Heart left ventricle (tissue), 16 donors: ENCODE measurements around the gene PPP1R26. TPM values are rescaled to one million over a fixed set of nuclear protein-coding genes. Genes with fewer than 3 reads are reported as not detected.

Source experiments
- ATAC-seq, 4 donors: fragments of 200-7000 bp; cut with Tn5 transposase; one replicate each; pipeline ENCODE4 v1.9.1; 2020 to 2022; ENCODE audit warnings: moderate library complexity in 4 of 4, mild to moderate bottlenecking in 3 of 4, moderate number of reproducible peaks in 1 of 4
- DNase-seq, 5 donors: peaks; one replicate each; pipeline ENCODE4 v3.0.0-alpha.2; 2020
- H3K27ac ChIP-seq, 12 donors: fragments of 200-600 bp; sonication (generic) in 4 of 12; one replicate each; pipeline versions ENCODE4 v1.5.0 to v1.8.0; 2016 to 2022; ENCODE audit warnings: mild to moderate bottlenecking in 2 of 12
- H3K27me3 ChIP-seq, 9 donors: fragments of 200-600 bp; sonication (generic) in 2 of 9; one replicate each; pipeline versions ENCODE4 v1.5.1 to v1.8.0; 2016 to 2022; ENCODE audit warnings: mild to moderate bottlenecking in 3 of 9
- H3K36me3 ChIP-seq, 9 donors: fragments of 200-600 bp; sonication (generic) in 2 of 9; one replicate each; pipeline versions ENCODE4 v1.5.0 to v1.8.0; 2018 to 2022; ENCODE audit warnings: mild to moderate bottlenecking in 2 of 9
- H3K4me1 ChIP-seq, 12 donors: fragments of 200-600 bp; sonication (generic) in 4 of 12; one replicate each; pipeline versions ENCODE4 v1.5.0 to v1.8.0; 2016 to 2022; ENCODE audit warnings: mild to moderate bottlenecking in 3 of 12
- H3K4me3 ChIP-seq, 12 donors: fragments of 200-600 bp; sonication (generic) in 4 of 12; one replicate each; pipeline versions ENCODE4 v1.5.0 to v1.8.0; 2017 to 2022; ENCODE audit warnings: mild to moderate bottlenecking in 9 of 12, moderate library complexity in 4 of 12
- H3K9me3 ChIP-seq, 12 donors: fragments of 200-600 bp; sonication (generic) in 4 of 12; one replicate each; pipeline versions ENCODE4 v1.5.0 to v1.8.0; 2016 to 2022; ENCODE audit warnings: mild to moderate bottlenecking in 1 of 12
- POLR2A ChIP-seq, 2 donors: fragments of 450-650 bp; IDR thresholded peaks; one replicate each; pipeline ENCODE4 v1.6.1; 2017; ENCODE audit warnings: antibody characterized with exemption in 2 of 2, mild to moderate bottlenecking in 2 of 2, moderate library complexity in 2 of 2
- WGBS, 4 donors: extraction: QIAGEN DNeasy Blood & Tissue Kit in 2 of 4; methylation state at CpG; one replicate each; pipeline versions ENCODE4 v1.1.5 to v1.1.7; 2013 to 2018; 5-methylcytosine and 5-hydroxymethylcytosine counted together
- intact Hi-C, 10 donors: fragments of 100-400 bp; cut with DNase I; formaldehyde crosslinking; loops; one replicate each; pipeline versions ENCODE4 v1.11.1 to v1.14.2; 2022
- polyA plus RNA-seq, 2 donors: library from polyadenylated mRNA; stranded (reverse); fragments of 200-250 nt; gene quantifications; one replicate each; pipeline ENCODE4 v1.2.3, GENCODE V29; 2013
- total RNA-seq, 9 donors: library from RNA; depleted of rRNA in 2 of 9; stranded (reverse); fragments of >200 nt in 2 of 9; fragmentation: NEBNext Ultra II Directional in 3 of 9; extraction: Animal tissue kit (Norgen Biotek cat#: 25700) in 3 of 9; gene quantifications; one replicate each; pipeline versions ENCODE4 v1.1.0 to v1.2.4, GENCODE V29; 2016 to 2023
- TF ChIP-seq, protein P1 (sequence below), 12 donors: fragments of 200-600 bp; sonication (generic) in 4 of 12; IDR thresholded peaks; one replicate each; pipeline versions ENCODE4 v1.5.0 to v1.8.0; 2018 to 2022; ENCODE audit warnings: antibody characterized with exemption in 12 of 12, mild to moderate bottlenecking in 5 of 12
- donor health status: ischemic (EF 13 %, LVEDD 7.1; RV severe dilation, severe dysfunction).
- donor health status: healthy with polysubstance abuse.
- donor health status: DM: no; HTN: yes; CAD: no.
- donor health status: DM: no; HTN: no; CAD: no.
- donor health status: ischemic (EF 25% LVEDD 6.9; RV normal size, moderate dysfunction).
- donor health status: ischemic (EF 25% LVEDD 5.7; RV mildly dilated, moderate dysfunction).
- donor health status: healthy.
- donor health status: DM: yes; HTN: yes; CAD: no.
- donor health status: ischemic (EF 35%, LVEDD 5.7; RV mildly dilated, moderate dysfunction).
- donor health status: nonischemic (EF 11% LVEDD 7.7; RV severe dilation, severe dysfunction).
- donor health status: DM: yes; HTN: yes; CAD: no.
- donor health status: PGD.
- donor health status: ischemic (EF 29% LVEDD 5.4; RV normal size, mild dysfunction).
- donor health status: nonischemic (EF 23%, LVEDD 6.1; RV moderate dilation, normal function).

The PPP1R26 gene
- total and polyA plus RNA-seq, 11 donors, result 13.2 to 30.1 (median 19.3) TPM

DNA sequence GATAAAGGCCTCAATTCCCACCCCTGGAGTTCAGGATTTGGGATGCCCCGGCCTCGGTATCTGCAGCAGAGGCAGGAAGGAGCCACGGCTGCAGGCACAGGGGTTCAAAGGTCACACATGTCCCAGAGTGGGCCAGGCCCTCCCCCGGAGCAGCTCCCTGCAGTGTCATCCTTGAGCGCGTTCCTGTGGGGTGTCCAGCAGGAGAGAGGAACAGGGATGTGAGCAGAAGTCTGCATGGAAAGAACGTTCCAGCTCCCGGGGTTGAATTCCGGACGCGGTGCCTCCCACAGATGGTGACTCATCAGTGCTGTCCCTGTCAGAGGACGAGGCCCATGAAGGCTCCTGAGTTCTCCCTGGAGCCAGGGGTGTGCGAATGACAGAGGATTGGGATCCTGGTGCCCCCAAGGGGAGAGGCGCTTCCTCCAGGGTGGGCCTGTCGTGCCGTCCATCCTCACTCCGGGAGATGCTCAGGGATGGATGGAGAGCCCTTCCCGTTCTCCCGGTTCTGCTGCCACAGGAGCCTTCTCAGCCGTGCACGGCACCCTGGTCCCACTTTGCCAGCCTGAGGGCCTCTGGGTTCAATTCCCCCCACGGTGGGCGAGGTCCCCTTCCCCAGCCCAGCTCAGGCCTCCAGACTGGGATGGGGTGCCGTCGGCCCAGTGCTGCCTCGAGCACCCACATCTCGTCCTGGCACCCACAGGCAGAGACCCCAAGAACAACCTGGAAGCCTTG lies 44.7 kb downstream of the PPP1R26 start:
- TF ChIP-seq POLR2A (IDR thresholded peaks at IDR 0.05), result no peak
- TF ChIP-seq, protein P1, sequence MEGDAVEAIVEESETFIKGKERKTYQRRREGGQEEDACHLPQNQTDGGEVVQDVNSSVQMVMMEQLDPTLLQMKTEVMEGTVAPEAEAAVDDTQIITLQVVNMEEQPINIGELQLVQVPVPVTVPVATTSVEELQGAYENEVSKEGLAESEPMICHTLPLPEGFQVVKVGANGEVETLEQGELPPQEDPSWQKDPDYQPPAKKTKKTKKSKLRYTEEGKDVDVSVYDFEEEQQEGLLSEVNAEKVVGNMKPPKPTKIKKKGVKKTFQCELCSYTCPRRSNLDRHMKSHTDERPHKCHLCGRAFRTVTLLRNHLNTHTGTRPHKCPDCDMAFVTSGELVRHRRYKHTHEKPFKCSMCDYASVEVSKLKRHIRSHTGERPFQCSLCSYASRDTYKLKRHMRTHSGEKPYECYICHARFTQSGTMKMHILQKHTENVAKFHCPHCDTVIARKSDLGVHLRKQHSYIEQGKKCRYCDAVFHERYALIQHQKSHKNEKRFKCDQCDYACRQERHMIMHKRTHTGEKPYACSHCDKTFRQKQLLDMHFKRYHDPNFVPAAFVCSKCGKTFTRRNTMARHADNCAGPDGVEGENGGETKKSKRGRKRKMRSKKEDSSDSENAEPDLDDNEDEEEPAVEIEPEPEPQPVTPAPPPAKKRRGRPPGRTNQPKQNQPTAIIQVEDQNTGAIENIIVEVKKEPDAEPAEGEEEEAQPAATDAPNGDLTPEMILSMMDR (IDR thresholded peaks at IDR 0.05), result no peak
- no peaks in the 10 kb centered on the region for H3K9me3 ChIP-seq
- no peaks in the 10 kb centered on the region for H3K36me3 ChIP-seq
- H3K27ac ChIP-seq, result no peak overlapping the region
- ATAC-seq, result peak in 3 of 4 donors; percentile 5 to 45 (median 23)
- intact Hi-C loops, result loop anchor here in 1 of 10 donors (2.0 kb wide), 1 partner anchor 35 kb away; no protein-coding TSS in a partner anchor
- no peaks in the 10 kb centered on the region for H3K4me1 ChIP-seq
- 45 to 70% (median 59%) methylated on average over 11 to 27 of the region's 27 CpGs for WGBS, 4 donors
- DNase-seq, result peak in 1 of 5 donors; percentile 60
- H3K4me3 ChIP-seq, result no peak overlapping the region
- peaks cover 0 to 25% (median 3%) of the 10 kb centered on the region in 9 donors for H3K27me3 ChIP-seq

DNA sequence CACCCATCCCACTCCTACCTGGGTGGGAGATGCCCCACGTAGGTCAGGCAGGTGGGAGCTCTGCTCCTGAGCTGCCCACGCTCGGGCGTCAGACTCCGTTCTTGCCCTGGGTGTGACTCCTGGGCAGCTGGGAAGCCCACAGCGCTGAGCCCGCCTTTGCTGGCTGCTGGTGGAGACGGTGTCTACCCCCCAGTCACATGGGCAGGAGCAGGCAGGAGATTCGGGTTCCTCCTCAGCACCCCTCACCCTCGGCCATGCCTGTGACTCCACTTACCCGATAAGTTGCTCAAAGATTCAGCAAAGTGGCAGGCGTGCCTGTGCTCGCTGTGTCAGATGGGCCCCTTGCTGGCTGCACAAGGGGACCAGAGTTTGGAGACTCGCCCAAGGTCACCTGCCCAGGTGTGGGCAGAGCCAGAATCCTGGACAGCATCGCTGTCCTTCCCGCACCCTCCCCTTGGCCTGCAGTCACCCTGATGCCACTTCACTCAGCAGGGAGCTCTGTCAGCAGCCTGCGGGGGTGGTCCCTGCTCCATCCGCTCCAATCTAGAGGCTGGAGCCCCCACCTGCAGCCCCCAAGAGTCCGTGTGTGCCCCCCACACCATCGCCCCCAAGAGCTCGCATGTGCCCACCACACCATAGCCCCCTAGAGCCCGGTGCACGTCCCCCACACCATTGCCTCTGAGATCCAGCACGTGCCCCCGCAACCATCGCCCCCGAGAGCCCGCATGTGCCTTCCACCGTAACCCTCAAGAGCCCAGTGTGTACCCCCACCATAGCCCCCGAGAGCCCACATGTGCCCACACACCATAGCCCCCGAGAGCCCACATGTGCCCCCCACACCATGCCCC lies 45.9 kb downstream of the PPP1R26 start:
- no peak overlapping the region for H3K27ac ChIP-seq
- peaks cover 0 to 25% (median 3%) of the 10 kb centered on the region in 9 donors for H3K27me3 ChIP-seq
- peaks cover 0 to 5% (median 0%) of the 10 kb centered on the region in 12 donors for H3K9me3 ChIP-seq
- intact Hi-C loops, result loop anchor here in 1 of 10 donors (2.0 kb wide), 1 partner anchor 37 kb away; no protein-coding TSS in a partner anchor
- TF ChIP-seq, protein P1 (IDR thresholded peaks at IDR 0.05), result no peak
- no peak for TF ChIP-seq POLR2A (IDR thresholded peaks at IDR 0.05)
- no peaks in the 10 kb centered on the region for H3K36me3 ChIP-seq
- DNase-seq (peak in 1 of 5 donors; percentile 54), ATAC-seq (no peak)
- 81 to 91% (median 84%) methylated on average over 13 to 31 of the region's 31 CpGs for WGBS, 4 donors
- no peak overlapping the region for H3K4me3 ChIP-seq
- H3K4me1 ChIP-seq, result no peaks in the 10 kb centered on the region

DNA sequence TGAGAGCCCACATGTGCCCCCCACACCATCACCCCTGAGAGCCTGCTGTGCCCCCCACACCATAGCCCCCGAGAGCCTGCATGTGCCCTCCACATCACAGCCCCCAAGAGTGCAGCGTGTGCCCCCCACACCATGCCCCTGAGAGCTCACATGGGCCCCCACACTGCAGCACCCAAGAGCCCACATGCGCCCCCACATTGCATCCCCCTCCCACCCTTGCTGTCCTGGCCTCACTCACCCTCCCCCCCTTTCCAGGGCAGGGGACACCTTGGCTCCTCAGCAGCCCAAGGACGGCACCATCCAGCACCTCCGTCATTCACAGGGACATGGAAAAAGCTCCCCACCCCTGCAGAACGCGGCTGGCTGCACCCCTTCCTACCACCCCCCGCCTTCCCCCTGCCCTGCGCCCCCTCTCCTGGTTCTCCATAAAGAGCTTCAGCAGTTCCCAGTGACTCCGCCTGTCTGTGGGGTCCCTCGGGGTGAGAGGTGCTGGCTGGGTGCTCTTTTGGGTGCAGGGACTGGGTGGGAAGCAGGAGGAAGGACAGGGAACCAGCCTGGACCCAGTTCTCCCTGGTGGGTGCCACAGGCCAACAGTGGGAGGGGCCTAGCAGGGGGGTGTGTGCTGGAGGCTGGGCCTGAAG lies 46.6 kb downstream of the PPP1R26 start:
- Histone ChIP-seq H3K36me3 (no peaks in the 10 kb centered on the region), H3K27ac (no peak overlapping the region), H3K4me1 (no peaks in the 10 kb centered on the region), H3K4me3 (no peak overlapping the region), H3K9me3 (peaks cover 0 to 5% (median 0%) of the 10 kb centered on the region in 12 donors), H3K27me3 (peaks cover 0 to 22% (median 3%) of the 10 kb centered on the region in 9 donors)
- ATAC-seq (no peak), DNase-seq (peak in 1 of 5 donors; percentile 14)
- no peak for TF ChIP-seq POLR2A (IDR thresholded peaks at IDR 0.05)
- TF ChIP-seq, protein P1 (IDR thresholded peaks at IDR 0.05), result no peak
- intact Hi-C loops, result no loop called here
- WGBS, 4 donors, result 74 to 93% (median 81%) methylated on average over 6 to 11 of the region's 11 CpGs
